Activated effector memory CD4-positive, alpha-beta T cell treated with anti-CD3 and anti-CD28 coated beads, Interleukin-2, amount 50 U/mL, for 16 hours (primary cell): Measurements from ENCODE around the gene FBXW10B.
A peak's percentile ranks its signal among the peaks of the same experiment; 100 is the strongest.
"Not testable (repeated sequence)": the region's sequence is repeated elsewhere in the genome, so short reads cannot be mapped to it uniquely, and the experiment has no call there.

Experiments
- DNase-seq: peaks from one replicate; pipeline ENCODE4 v3.0.0-alpha.2; 2020

The FBXW10B gene

GRCh38 chr17:15630930-15631453 is 11.5 kb upstream of the FBXW10B start:
- not testable (repeated sequence) for DNase-seq

- not testable (repeated sequence) for DNase-seq
Measured at GRCh38 chr17:15629991-15630390, 10.5 kb upstream of the FBXW10B start.

DNA sequence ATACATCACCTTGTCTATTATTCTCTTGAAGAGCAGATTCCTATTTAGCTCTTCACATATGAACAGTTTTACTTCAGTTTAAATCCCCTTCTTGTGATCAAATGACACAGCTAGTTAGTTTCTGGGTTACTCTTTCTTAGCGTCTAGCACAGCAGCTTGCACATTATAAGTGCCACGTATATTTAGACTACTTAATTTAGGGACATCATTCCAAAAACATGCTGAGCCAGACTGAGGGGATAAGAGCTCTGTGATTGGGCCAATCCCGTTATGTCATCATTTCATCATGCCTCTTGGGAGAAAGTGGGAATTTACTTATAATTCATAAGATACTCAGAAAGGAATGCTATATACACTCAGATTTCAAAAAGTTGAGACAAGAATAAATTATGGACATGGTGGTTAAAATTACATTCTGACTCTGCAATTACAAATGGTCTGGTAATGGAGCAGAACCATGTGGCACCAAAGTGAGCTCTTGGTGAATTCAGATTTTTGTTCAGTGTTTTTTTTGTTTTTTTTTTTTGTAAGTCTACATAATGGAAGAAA is 4.2 kb upstream of the FBXW10B start:
- not testable (repeated sequence) for DNase-seq

- DNase-seq = not testable (repeated sequence)
Measured at GRCh38 chr17:15623255-15623654, 3.8 kb upstream of the FBXW10B start.

DNA sequence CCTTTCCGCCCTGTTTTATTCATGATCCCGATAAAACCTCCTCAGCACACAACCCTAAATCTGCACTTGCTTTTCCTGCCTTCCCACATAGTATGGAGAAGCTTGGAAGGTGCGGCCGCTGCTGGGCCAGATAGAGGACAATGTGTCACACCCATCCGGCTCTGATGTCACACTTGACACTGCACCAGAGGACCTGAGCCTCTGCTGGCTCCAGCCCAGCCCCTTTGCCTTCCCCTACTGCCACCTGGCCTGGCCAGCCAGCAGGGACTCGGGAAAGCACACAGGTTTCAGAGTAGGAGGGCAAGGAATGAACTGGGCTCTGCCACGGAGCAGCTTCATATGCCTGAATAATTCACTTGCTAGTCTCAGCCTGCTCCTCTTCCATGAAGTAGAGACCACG is 2.6 kb upstream of the FBXW10B start:
- DNase-seq = not testable (repeated sequence)

GRCh38 chr17:15616828-15617227 is 2.7 kb downstream of the FBXW10B start:
- DNase-seq = not testable (repeated sequence)

DNA sequence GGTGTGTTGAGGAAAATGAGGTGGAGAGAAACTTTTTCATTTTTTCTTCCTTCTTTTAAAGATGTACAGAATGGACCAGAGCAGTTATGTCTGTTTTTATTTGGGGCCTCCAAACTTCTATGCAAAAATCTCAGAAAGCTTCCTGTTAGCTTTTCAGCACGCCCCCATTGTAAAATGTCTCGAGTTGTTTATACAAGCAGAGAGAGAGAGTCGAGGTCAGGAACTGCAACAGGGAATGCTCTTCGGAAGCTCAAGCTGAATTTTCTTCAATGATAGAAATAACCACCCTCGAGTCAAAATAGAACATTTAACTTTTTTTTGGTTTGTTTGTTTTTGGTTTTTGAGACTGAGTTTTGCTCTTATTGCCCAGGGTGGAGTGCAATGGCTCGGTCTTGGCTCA is 3.7 kb downstream of the FBXW10B start:
- not testable (repeated sequence) for DNase-seq

DNA sequence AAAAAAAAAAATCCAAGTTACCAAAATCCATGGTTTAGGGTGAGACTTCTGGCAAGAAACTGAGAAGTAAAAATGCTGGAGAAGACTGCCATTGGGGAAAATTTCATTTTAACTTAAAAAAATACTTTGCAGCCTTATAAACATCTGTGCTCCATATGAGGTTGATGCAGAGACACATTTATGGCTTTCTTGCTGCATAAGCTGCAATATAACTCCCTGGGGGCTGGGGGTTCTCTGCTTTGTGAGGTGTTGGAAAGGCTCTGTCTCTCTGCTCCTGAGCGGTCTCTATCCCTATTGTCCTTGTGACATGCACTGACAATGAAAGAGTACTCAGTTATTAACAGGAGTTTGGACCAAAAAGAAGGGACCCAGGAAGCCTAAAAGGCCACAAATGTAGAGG is 6.4 kb downstream of the FBXW10B start:
- not testable (repeated sequence) for DNase-seq

- DNase-seq = not testable (repeated sequence)
Measured at GRCh38 chr17:15592960-15593359, 26.5 kb downstream of the FBXW10B start.

DNA sequence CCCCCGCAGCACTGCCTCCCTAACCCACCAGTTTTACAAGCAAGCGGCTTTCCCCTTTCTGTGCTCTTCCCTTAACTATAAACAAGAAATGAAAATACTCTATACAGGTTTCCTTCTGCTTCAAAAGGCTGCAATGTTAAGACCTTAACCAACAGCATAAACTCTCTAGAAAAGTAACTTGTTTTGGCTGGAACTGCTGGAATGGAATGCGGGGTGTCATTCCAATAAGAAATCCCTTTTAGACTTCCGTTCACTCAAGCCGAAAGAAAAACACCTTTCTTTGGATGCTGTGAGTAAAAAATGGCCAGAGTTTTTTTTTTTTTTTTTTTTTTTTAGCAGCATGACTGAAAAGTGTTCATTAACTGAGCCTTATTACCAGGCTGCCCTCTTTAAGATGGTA is 27.5 kb downstream of the FBXW10B start:
- not testable (repeated sequence) for DNase-seq

- DNase-seq = not testable (repeated sequence)
Measured at GRCh38 chr17:15590844-15591243, 28.7 kb downstream of the FBXW10B start.

DNA sequence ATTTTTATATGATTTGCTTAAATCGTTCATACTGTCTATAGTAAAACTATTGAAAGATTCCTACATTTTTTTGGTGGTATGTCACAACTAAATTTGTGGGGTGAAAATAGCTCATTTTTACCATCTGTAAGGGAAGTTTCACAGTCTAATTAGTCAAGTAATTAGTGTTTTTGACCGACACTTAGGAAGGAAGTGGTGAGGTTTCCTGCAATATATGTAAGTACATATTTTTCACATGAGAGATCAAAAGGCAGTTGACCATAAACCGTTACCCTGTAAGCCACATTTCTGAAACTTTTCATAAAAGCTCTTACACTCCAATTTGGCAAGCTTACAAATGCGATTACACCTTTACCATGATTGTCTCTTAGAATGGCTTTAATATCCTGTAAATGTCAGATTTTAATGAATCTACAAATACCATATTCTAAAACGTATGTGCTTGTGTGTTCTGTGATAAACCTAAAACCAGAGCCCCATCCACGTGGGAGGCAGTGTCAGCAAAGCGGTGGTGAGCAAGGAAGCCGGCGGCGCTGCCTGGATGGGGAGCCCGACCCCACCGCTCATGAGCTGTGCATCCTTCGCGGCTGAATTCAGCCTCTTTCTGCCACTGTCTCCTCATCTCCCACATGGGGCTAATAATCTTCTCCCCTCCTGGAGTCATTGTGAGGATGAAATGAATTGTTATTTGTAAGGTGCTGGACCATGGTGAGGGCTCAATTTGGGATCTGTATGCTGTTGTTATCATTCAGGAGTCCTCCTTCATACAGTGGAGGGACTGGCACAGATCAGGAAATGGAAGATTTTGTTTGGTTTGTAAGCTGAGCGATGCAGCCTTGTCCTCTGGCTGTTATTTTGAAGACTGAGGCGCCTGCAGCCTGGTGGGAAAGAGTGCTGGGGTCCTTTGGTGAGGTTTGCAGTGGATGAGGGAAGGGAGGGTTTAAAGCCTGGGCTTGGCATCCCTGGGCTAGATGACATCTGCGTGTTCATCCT is 29.7 kb downstream of the FBXW10B start:
- DNase-seq = peak; percentile 71

- not testable (repeated sequence) for DNase-seq
Measured at GRCh38 chr17:15588017-15588416, 31.5 kb downstream of the FBXW10B start.

DNA sequence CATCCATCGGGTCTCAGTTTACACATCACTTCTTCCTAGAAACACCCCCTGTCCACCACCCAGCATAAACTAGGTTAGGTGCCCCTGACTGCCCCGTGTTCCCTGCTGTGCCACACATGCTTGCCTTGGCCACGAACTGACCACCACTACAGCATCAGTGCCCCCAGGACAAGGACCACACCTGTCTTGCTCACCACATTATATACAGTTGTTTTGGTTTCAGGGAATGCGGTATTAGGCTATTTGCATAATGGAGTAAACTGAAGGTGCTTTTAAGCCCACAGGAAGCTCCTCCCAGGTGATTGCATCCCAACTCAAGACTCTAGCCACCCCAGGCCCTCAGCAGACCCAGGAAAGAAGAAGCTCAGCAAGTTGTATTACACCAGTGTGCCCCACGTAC is 36.2 kb downstream of the FBXW10B start:
- not testable (repeated sequence) for DNase-seq

GRCh38 chr17:15581462-15581861 is 38.0 kb downstream of the FBXW10B start:
- not testable (repeated sequence) for DNase-seq

- not testable (repeated sequence) for DNase-seq
Measured at GRCh38 chr17:15576848-15577247, 42.7 kb downstream of the FBXW10B start.

- DNase-seq = not testable (repeated sequence)
Measured at GRCh38 chr17:15574660-15575059, 44.8 kb downstream of the FBXW10B start.

GRCh38 chr17:15573870-15574269 is 45.6 kb downstream of the FBXW10B start:
- not testable (repeated sequence) for DNase-seq
